HG02763 (cell line): Measurements from ENCODE around the gene EEPD1.
"Not testable (repeated sequence)": the region's sequence is repeated elsewhere in the genome, so short reads cannot be mapped to it uniquely, and the experiment has no call there.

Experiments
- ATAC-seq: cut with Tn5 transposase; IDR thresholded peaks from one replicate; pipeline ENCODE4 v1.9.1; 2021; ENCODE audit warnings: mild to moderate bottlenecking, moderate library complexity; ENCODE audit not compliant: unreplicated experiment

The EEPD1 gene

DNA sequence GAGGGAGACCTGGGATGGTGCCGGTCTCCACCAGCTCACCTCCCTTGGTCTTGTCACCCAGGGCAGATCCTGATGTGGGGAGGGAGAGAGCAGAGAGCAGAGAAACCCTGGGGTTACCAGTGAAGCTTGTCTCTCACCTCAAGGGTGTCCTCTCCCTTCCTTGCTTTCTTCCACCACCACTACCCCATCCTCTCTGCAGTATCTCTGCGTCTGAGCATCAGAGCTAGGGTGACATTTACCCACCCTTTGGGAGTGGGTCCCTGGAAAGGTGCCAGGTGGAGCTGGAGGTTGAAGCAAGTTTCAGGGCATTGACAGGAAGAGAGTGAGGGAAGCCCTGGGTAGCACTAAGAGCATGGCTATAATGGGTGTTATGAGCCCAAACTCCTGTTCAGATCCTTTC, 161.4 kb downstream of the EEPD1 start:
- no peak for ATAC-seq

DNA sequence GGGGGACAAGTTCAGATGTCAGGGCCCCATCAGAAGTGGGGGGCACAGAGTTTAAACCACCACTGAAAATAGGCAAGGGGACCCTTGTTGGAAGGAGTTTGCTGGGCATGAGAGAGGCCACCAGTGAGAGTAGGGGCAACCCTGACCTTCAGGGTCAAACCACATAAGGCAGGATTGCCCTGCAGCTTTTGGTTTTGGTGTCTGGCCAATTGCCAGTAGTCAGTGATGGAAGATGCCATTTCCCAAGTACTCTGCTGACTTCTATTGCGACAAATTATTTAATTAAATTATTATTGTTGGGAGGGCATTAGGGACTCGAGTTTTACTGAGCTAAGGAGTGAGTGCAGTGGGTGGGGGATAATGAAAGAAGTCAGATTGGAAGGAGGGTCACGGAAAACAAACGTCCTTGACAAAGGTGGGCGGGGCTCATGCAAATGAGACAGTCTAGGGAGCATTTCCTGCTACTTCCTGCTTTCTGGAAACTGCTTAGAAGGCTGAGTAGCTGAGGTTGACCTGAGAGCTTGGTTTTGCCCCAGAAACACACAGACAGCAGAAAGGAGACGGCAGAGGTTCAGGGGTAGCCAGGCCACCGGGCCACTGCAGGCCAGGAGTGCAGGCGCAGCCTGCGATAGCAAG, 162.4 kb downstream of the EEPD1 start:
- ATAC-seq = no peak

DNA sequence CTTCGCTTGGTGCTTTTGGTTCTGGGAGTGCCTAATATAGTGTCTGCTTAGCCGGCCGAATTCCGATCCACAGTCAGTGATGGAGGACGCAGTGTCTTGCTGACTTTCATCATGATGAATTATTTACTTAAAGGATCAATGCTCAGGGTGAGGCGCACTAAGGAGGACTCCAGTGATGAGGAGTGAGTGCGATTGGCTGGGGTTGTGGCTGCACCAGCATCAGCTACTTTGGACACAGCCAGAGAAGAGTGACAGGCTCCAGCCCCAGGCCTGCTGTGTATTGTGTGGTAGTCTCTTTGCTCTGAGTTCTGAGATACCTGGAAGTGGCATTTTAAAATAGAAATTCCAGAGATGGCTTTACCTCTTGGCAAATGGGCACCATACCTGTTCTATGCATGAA, 163.3 kb downstream of the EEPD1 start:
- ATAC-seq = no peak

DNA sequence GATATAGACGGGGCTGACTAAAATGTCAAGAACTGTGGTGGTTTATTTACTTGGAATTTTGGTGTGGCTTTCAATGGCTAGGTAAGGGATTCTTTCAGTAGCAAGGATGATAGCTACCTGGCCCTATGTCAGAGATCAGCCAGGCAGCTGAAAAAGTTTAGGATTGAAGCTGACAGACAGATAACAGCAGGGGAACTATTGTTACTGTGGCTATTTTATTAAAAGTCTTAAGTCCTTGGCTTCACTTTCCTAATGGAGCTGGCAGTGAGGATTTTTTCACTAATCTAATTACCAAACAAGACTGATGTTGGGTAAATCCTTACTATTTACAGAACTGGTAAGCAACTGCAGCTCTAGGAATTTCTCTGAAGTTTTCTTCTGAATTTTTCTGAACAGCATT, 164.2 kb downstream of the EEPD1 start:
- no peak for ATAC-seq

- ATAC-seq = no peak
Observed at GRCh38 chr7:36318116-36318515, 165.1 kb downstream of the EEPD1 start.

DNA sequence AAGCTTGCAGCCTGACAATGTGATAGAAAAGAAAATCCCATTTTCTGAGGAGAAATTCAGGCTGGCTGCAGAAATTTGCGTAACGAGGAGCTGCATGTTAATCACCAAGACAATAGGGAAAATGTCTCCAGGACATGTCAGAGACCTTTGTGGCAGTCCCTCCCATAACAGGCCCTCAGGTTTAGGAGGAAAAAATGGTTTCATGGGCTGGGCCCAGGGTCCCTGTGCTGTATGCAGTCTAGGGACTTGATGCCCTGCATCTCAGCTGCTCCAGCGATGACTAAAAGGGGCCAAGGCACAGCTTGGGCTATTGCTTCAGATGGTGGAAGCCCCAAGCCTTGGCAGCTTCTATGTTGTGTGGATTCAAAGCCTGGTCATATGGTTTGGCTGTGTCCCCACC, 168.2 kb downstream of the EEPD1 start:
- not testable (repeated sequence) for ATAC-seq

GRCh38 chr7:36336390-36336789, 183.3 kb downstream of the EEPD1 start:
- no peak for ATAC-seq

- no peak for ATAC-seq
Observed at GRCh38 chr7:36338256-36338655, 185.2 kb downstream of the EEPD1 start.

DNA sequence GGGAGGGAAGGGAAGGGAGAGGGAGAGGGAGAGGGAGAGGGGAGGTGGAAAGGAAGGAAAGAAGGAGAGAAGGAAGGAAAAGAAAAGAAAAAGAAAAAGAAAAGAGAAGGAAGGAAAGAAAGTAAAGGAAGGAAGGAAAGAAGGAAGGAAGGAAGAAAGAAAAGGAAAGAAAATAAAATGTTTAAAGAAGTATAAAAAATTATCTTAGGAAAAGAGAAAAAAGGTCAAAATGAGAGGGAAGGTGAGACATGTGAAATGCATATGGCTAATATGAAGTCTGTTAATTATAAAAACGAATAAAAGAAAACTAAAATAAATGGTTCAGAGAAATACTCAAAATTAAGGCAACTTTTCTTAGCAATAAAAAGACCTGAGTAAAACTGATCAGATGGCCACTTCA, 190.5 kb downstream of the EEPD1 start:
- no peak for ATAC-seq

DNA sequence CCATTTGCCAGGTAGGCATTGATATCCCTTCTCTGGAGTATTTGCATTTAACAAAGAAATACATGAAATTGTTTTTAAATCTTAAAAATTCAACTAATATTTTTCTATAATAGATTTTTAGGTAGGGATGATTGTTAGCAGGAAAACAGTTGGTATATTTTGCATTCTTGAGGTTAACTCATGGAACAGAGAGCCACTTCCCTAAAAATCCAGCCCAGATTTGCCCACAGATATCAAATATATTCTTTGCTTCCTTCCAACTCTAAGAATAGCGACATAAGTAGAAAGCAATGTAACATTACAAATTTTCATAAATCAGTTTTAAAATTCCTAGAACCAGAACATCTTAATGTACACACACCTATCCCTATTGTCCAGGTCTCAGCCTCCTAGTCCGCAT, 191.6 kb downstream of the EEPD1 start:
- no peak for ATAC-seq

GRCh38 chr7:36346260-36346831, 193.3 kb downstream of the EEPD1 start:
- no peak for ATAC-seq

DNA sequence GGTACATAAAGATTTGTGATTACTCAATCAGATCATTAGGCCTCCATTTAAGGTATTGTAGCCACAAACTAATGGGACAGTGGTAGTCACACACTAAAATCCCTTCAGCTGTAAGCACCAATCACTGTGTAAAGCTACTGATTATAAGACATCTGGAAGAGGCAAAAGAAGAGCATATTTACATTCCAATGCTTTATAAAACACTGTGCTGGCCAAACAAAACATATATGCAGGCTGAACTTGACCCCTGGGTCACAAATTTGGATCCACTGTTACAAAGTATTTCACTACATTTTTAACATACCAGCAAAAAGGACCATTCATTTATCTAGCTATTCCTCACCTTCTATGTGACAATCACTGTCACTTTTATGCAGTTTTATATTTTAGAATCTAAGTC, 195.2 kb downstream of the EEPD1 start:
- no peak for ATAC-seq

DNA sequence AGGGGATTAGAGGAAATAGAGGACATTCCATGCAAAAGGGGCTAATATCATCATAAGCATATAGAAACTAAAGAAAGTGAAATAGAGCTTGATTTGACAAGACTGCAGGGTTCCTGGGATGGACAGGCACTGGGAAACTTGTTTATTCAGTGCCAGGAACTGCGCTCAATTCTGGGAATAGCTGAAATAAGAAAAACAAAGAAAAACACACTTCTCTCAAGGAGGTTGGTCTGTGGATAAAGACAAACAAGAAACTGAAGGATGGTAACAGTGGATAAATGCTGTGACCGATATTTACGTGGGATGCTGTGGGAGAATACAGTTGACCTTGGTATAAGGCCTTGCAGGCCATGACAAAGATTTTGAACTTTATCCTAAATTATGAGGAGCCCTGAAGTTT, 195.7 kb downstream of the EEPD1 start:
- no peak for ATAC-seq

GRCh38 chr7:36349626-36350025, 196.6 kb downstream of the EEPD1 start:
- ATAC-seq = no peak
